Effector CD4-positive, alpha-beta T cell (primary cell): Measurements from ENCODE around the gene CDK10.
A peak's percentile ranks its signal among the peaks of the same experiment; 100 is the strongest.

Experiments
- DNase-seq: peaks from one replicate; pipeline ENCODE4 v3.0.0-alpha.2; 2020

The CDK10 gene

DNA sequence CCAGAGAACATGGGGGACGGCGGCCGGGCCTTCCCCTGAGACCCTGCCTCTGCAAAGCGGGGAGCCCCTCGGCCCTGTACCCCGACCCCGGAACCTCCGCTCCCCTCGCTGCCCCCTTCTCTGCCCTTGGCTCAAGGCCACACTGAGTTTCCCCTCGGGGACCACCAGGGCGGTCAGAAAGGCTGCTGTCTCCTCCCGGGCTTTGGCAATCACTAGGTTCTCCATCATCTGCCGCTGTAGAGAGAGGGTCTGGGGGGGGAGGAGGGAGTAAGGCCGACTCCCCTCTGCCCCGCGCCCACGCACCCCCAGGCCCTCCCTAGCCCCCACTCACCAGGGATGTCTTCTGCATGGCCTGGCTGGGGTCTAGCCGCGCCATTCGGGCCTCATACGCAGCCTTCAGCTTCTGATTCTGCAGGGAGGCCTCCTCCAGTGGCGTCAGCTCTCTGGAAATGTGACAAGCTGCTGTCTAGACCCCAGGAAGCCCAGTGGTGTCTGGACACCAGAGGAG is 25.8 kb downstream of the CDK10 start:
- no peak for DNase-seq

GRCh38 chr16:89716493-89716892 is 30.0 kb downstream of the CDK10 start:
- no peak for DNase-seq

DNA sequence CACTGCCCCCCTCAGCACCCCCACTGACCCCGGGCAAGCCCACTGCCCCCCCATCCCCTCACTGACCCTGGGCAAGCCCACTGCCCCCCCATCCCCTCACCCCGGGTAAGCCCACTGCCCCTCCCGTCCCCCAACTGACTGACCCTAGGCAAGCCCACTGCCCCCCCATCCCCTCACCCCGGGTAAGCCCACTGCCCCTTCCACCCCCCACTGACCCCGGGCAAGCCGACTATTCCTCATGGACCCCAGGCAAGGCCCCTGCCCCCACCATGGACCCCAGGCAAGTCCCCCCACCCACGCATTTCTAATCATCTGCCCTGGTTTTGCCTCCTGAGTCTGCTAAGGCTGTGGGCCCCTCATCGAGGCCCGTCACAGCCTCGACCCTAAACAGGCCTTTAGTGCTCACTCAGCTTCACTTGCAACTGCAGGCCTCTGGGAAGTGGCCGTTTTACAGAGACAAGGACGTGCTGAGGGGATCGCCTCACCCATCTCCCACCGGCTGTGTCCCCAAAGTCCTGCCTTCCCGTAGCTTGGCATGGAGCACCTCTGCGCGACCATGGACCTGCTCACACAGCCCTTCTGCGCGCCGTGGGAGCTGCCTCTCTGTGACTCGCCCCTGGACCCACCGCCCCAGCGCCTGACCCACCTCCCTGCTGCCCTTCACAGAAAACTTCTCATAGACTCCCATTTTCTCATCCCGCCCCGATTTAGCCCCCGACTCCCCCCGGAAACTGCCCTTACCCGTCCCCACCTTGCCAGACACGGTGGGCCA is 30.6 kb downstream of the CDK10 start:
- no peak for DNase-seq

DNA sequence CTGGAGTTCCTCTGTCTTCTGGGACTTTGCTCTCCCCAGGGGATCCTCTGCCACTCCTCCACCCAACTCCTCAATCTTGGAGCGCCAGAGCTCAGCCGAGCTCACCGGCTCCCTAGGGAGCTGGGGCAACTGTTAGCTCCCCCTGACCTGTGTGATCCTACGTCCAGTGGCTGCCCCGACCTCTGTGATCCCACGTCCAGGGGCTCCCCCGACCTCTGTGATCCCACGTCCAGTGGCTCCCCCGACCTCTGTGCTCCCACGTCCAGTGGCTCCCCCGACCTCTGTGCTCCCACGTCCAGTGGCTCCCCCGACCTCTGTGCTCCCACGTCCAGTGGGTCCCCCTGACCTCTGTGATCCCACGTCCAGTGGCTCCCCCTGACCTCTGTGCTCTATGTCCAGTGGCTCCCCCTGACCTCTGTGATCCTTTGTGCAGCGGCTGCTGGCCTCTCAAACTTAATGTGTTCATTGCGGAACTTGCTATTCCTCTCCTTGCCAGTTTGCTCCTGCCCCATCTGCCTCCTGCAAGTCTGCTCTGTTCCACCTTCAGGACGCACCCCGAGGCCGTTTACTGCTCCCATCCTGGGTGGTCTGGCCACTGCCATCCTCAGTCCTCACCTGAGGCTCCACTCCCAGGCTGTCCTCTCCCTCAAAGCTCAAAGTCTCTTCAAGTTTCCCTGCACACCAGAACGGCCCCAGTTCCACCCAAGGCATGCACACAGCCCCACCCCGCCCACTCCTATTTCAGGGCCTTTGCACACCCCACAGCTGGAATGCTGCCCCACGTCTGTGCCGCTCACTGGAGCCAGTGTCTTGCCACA is 31.4 kb downstream of the CDK10 start:
- DNase-seq = no peak

DNA sequence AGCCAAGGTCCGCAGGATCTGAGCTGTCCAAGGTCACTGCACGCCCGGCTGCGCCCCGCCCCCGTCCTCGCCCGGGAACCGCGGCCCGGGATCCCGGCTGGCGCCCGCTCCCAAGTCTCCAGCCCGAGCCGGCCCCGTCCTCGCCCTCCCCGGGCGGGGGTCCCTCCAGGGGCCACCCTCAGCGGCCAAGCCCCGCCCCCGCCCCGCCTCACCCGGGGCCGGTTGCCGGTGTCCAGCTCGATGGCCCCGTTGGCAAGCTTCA is 34.0 kb downstream of the CDK10 start:
- DNase-seq = peak; percentile 9

DNA sequence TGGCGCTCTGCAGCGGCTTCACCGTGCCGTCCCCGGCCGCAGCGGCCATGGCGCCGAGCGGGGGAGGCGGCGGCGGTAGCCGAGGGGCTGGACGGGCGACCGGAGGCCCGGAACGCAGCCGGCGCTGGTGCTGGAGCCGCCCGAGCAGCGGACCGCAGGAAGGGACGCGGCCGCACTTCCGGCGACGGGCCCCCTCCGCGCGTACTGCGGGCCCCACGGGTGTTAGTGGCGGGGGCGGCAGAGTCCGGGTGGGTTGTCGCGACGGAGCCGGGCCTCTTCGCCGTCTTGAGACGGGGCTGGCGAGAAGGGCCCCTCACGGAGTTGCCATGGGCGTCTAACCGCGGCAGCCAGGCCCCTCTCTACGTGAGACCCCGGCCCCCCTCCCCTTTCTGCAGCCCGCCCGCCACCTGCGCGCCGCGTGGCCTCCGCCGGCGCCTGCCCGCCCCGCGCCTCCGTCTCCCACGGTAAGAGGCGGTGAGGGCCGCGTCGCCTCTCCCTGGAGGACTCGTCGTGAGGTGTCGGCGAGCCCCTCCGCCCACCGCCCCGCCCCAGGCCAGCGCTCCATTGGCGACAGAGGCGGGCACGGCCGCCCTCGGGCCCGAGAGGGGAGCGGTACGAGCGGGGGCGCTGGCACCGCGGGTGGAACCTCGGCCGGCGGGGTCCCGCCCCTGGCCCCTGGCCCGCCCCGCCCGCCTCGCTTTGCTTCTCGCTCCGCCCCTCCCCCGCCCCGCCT is 34.5 kb downstream of the CDK10 start, which contains the start of the genes VPS9D1 and ZNF276:
Gene VPS9D1, minus strand, starts transcription at position 86 of the 733 bp plus-strand sequence. Its CDS starts 37 bp downstream, at position 49.
Gene ZNF276, plus strand, starts transcription at position 725 of the 733 bp plus-strand sequence. CDS start 104 bp downstream, outside the sequence.
- DNase-seq = peak; percentile 79

GRCh38 chr16:89721546-89722391 is 35.3 kb downstream of the CDK10 start:
- DNase-seq = peak; percentile 90

- DNase-seq = peak; percentile 64
These were observed 36.1 kb downstream of the CDK10 start for GRCh38 chr16:89722392-89723278.

DNA sequence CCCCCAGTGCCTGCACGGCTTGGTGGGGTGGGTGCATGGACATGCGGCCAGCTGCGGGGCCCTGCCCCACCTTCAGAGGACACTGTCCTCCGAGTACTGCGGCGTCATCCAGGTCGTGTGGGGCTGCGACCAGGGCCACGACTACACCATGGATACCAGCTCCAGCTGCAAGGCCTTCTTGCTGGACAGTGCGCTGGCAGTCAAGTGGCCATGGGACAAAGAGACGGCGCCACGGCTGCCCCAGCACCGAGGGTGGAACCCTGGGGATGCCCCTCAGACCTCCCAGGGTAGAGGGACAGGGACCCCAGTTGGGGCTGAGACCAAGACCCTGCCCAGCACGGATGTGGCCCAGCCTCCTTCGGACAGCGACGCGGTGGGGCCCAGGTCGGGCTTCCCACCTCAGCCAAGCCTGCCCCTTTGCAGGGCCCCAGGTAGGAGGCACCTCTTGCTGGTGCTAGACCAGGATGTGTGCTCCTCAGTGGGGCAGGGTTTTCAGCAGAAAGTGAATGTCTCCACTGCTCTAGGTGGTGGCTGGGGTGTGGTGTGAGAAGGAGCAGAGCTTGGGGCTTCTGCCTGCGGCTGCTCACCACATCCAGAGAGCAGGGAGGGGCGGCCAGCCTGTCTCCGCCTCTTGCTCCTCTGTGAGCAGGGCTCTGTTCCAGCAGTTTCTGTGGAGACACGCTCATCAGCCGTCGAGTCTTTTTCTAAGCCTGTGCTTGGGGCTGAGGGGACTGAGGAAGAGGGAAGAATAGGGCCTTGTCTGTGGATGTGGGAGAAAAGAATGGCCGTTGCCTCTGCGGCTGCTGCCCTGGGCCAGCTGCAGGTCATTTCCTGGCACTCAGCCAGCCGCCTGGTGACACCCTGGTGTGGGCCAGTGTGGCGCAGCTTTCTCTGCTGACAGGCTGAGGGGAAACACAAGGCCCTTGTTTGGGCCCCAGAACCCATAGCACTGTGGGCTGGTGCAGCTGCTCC is 37.1 kb downstream of the CDK10 start:
- DNase-seq = peak; percentile 68

GRCh38 chr16:89727406-89728120 is 41.1 kb downstream of the CDK10 start:
- no peak for DNase-seq

- no peak for DNase-seq
These were observed 42.8 kb downstream of the CDK10 start for GRCh38 chr16:89729293-89729692.

DNA sequence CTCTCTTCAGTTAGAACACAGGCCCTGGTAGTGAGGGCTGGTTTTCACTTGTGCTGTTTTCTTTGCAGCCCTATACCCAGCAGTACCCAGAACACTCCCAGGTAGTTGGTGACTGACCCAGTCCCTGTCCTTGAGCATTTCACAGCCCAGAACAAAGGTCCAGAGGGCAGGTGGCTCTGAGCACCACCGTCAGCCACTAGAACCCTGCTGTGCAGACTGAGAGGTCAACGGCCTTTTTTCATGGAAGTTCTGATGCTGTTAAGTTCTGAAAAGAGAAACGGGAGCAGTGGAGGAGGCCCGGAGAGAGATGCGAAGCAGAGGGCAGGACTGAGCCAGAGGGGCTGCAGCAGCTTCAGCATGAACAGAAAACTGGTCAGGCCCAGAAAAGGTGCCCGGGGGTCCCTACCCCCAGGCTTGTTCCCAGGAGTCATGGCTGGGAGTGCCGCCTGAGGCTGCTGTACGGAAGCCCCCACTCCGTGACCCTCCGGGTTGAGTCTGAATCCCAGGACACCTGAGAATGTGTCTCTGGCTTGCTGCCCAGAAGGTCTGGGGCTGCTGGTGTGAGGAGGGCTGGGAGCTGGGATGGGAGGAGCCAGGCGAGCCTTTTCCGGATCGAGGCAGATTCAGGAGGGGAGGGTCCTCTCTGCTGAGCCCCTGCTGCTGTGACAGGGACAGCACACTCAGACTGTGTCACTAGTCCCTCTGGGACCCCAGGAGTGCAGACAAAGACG is 43.5 kb downstream of the CDK10 start:
- DNase-seq = no peak

DNA sequence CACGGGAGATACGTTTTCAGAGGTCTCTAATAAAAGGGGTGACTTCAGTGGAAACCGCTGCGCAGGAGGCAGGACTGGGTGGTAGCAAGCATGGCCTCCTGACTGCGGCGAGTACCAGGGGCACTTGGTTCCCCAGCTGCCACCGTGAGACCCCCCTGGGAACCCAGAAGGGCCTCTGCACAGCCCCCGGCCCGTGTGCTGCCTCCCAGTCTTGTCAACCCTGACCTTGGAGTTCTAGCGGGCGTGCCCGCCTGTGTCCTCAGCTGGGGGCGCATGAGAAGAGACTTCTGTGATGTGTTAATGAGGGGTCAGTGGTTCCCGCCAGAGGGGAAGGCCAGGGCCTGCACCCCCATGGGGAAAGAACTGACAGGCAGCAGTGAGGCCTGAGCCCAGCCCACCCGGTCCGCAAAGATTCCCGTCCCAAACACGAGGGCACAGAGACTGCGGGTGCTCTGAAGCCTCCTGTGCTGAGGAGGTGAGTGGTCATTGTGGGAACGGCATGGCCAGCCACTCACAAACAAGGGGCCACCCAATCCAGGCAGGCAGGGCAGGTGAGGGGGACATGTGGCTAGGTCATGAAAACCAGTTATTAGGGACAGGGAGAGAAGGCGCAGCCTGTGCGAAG is 44.2 kb downstream of the CDK10 start:
- no peak for DNase-seq

GRCh38 chr16:89732142-89732917 is 45.8 kb downstream of the CDK10 start:
- no peak for DNase-seq

- no peak for DNase-seq
These were observed 46.4 kb downstream of the CDK10 start for GRCh38 chr16:89732918-89733242.

DNA sequence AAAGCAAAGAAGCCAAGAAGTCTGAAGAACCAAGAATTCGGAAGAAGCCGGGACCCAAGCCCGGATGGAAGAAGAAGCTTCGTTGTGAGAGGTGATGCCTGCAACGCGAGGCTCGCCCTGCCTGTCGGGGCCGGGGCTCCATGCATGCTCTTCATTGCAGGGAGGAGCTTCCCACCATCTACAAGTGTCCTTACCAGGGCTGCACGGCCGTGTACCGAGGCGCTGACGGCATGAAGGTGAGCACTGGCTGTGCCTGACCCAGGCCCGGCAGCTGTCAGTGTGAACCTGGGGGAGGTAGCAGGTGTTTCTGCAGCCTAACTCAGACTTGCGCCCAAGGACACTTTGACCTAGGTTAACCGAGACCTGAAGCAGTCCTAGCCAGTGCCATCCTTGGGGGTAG is 46.8 kb downstream of the CDK10 start:
- DNase-seq = no peak

DNA sequence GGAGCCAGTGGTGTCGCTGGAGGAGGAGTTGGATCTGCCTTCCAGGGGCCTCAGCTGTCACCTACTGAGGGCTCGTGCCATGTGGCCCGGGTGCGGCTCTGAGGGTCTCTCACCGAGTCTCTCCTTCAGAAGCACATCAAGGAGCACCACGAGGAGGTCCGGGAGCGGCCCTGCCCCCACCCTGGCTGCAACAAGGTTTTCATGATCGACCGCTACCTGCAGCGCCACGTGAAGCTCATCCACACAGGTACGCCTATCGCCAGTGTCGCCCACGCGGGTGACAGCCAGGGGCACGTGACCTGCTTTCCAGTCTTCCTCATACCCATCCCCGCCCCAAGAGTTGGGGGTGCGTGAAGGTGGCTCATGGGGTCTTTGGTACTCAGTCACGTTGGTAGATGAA is 47.3 kb downstream of the CDK10 start:
- no peak for DNase-seq
